PFSK-1 (cell line): ENCODE measurements around the gene CLEC12A.

Experiments
- POLR2AphosphoS5 ChIP-seq: IDR thresholded peaks from 2 replicates; pipeline ENCODE4 v1.6.1; 2012; ENCODE audit warnings: low read depth, mild to moderate bottlenecking, control low read depth, low read length, moderate library complexity
- REST ChIP-seq, 2 experiments: IDR thresholded peaks; 2 replicates each; pipeline versions ENCODE4 v1.6.1 to v1.8.0; 2011 to 2012; ENCODE audit warnings: low read depth in 2 of 2, low read length in 2 of 2, control low read depth in 1 of 2, inconsistent platforms in 1 of 2, mild to moderate bottlenecking in 1 of 2, moderate library complexity in 1 of 2; ENCODE audit not compliant: insufficient read depth in 1 of 2
- TAF1 ChIP-seq: IDR thresholded peaks from 2 replicates; pipeline ENCODE4 v1.6.1; 2012; ENCODE audit warnings: low read length, control low read depth, borderline replicate concordance; ENCODE audit not compliant: insufficient read depth

- TF ChIP-seq POLR2AphosphoS5 (no peak), TAF1 (no peak), REST (IDR thresholded peaks at IDR 0.05; ENCODE audit: insufficient read depth in 1 of 2, low read depth in 2 of 2, low read length in 2 of 2) (no peak)
Measured at GRCh38 chr12:10021342-10021741, 50.1 kb downstream of the CLEC12A start.
